GM19035 (cell line): ENCODE data around the gene CPEB4.

Experiments used
- ATAC-seq: cut with Tn5 transposase; IDR thresholded peaks from one replicate; pipeline ENCODE4 v1.9.1; 2021; ENCODE audit not compliant: unreplicated experiment

Gene CPEB4

DNA sequence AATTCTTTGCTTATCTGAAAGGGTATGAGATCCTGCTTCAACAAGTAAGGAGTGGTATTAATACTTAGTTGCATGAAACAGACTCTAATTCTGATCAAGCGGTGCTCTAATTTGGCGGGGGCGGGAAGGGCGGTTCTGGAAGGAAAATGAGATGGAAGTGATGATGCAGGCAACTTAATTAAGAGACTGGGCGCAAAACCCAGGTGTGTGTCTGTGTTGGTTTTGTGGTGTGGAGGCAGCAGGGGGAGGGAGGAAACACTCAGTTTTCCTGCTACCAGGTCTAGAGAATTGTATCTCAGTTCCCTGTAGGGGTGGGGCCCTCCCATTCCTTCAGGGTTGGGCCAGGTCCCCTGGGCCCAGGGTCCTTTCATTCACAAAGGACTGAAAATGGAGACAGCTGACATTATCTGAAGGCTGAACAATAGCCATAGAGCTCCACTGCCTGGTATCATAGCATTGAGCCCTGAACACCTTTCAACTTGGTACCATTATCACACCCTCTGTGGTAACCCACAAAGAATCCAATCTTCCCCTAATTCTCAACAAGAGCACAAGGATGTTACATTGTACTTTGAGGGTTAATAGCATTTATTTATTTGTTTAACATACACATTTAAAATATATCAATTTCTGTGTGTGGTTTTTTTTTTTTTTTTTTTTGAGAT, 83.7 kb downstream of the CPEB4 start:
- ATAC-seq = no peak

- no peak for ATAC-seq
Observed at GRCh38 chr5:173972607-173972924, 84.4 kb downstream of the CPEB4 start.

DNA sequence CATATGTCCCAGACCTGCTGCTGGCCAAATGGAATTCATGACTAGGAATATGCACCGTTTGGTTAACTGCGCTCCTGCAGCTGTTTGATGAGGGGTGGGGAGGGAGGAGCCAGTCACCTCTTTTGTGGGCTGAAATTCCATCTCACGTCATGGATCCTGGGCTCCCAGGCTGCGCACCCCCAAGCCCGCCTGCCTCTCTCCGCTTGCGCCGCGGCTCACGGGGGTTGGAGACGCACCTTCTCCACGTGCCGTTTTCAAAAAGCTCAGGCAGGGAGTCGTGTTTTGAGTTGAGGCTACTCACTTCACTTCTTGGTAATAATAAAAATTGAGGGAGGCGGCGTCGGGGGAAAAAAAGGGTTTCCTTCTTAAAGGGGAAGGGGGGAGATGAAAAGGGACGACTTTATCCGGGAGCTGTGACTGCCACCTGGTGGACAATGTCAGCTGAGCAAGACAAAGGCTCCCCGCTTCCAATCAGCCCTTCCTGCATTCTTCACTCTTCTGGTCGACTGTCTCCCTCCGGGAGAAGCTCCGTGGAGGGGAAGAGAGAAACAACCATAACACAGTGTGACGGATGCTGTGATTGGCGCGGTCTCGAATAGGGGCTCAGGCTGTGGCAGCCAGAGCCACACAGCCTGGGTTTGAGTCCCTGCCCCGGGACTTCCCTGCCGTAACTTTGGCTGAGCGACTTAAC, 84.9 kb downstream of the CPEB4 start:
- ATAC-seq = no peak

DNA sequence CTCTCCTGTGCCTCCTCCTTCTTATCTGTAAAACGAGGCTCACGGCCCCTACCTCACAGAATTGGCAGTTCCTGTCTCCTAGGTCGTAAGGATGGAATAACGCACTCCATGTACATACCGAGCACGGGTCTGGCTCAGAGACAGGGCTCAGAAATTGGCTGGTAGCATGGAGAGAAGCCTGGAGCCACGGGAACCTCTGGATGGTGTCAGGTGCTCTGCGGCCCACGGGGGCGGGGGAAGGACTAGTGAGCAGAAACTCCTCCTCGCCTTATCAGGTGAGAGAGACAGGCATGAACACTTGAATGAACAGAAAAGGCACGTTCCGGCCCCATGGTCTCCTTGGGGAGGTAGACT, 85.4 kb downstream of the CPEB4 start:
- no peak for ATAC-seq

GRCh38 chr5:173974688-173975239, 86.6 kb downstream of the CPEB4 start:
- ATAC-seq = no peak

- ATAC-seq = no peak
Observed at GRCh38 chr5:173981185-173981761, 93.1 kb downstream of the CPEB4 start.

DNA sequence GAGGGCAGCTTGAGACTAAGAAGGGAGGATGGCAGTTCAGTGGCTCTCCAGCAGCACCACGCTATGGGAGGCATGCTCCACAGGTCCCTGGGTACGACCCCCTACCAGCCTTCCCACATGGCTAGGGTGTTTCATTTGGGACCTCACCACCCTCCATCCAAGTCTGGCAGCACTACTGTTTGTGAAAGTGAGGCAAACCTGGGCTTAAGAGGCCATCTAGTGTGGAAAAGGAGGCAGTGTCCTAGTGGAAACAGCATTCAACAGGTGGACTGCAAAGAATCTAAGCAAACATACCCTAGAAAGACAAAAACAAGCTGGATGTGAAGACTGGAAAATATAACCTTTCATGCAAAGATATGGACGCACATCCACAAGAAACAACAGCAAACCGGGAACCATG, 96.1 kb downstream of the CPEB4 start:
- no peak for ATAC-seq

GRCh38 chr5:173988554-173989431, 100.6 kb downstream of the CPEB4 start, which contains the start of gene C5orf47:
Gene C5orf47, plus strand, starts transcription at chr5:173989170. Its CDS starts 94 bp downstream, at chr5:173989264.
- no peak for ATAC-seq

DNA sequence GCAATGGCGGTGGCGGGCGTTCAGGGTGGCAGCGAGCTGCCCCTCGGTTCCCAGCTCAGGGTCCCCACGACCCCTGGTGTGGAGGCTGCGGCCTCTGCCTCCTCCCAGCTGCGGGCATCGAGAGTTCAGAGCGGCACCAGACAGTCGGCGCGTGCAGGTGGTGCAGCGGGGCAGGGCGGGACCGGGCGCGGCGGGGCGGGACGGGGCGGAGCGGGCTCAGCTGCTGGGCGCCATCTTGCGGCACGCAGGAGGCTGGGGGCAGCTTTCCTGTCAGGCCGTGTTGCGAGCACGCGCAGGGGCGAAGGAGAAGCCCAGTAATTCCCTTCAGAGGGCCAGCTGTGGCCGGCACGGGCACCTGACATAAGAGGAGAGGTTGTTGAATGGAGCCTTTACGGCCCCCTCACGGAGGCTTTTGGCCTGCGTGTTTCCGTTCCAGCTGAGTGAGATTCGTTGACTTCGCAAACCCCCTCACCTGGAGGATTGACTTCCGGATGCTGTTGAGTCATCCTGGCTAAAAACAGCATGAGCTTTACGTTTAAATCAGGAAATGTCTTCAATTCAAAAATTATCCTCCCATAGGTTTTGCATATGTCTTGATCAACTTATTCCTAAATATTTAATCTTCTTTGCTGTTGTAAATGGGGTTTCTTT, 101.4 kb downstream of the CPEB4 start:
- no peak for ATAC-seq

DNA sequence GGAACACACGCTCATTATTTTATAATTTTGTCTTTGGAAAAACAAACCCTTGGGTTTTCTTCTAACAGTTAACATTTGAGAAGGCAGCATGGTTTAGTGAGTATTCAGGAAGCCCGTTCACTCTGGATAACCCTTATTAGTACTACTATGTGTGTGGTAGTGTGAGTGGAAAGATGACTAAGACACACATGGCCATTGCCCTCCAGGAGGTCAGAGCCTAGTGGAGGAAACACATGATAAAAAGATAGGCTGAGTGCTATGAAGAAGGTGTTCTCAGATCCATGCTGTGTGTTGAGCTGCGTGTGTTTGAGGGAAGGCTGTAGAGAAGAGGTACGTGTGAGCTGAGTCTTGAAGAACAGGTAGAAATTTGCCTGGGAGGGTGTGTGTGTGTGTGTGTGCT, 109.2 kb downstream of the CPEB4 start:
- ATAC-seq = no peak

- ATAC-seq = no peak
Observed at GRCh38 chr5:173998531-173998930, 110.4 kb downstream of the CPEB4 start.

- no peak for ATAC-seq
Observed at GRCh38 chr5:174000076-174000475, 111.9 kb downstream of the CPEB4 start.

- ATAC-seq = no peak
Observed at GRCh38 chr5:174003795-174004194, 115.6 kb downstream of the CPEB4 start.

GRCh38 chr5:174008922-174009321, 120.8 kb downstream of the CPEB4 start:
- ATAC-seq = no peak

DNA sequence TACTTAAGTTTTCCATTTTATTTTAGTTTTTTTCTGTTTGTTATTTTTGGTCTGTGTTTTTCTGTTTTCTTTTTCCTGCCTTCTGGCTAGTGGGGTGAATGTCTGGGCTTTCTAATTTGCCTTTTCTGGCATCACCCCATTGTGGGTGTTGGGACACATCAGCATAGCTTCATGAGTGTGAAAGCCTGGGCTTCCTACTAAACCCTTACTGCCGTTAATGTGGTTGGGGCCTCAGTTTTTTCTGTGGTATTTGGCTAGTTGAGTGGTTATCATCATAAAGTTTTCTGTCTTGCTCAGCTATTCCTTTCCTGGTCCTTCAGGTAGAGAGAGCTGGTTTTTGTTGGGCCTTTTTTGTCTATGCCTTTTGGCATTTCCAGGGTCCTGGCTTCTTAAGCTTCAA, 122.2 kb downstream of the CPEB4 start:
- ATAC-seq = no peak

GRCh38 chr5:174011441-174011840, 123.3 kb downstream of the CPEB4 start:
- no peak for ATAC-seq
